ENCODE results near the gene AKAP8L.

DNA sequence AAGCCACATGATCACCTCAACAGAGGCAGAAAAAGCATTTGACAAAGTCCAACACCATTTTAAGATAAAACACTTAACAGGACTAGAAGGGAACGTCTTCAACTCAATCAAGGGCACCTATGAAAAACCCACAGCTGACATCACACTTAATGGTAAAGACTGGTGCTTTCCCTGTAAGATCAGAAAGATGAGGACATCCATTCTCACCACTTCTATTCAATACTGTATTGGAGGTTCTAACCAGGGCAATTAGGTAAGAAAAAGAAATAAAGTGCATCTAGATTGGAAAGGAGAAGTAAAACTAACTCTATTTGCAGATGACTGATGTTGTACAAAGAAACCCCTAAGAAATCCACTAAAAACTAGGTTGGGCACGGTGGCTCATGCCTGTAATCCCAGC lies 28.0 kb downstream of the AKAP8L start:
- TF ChIP-seq, protein P1, sequence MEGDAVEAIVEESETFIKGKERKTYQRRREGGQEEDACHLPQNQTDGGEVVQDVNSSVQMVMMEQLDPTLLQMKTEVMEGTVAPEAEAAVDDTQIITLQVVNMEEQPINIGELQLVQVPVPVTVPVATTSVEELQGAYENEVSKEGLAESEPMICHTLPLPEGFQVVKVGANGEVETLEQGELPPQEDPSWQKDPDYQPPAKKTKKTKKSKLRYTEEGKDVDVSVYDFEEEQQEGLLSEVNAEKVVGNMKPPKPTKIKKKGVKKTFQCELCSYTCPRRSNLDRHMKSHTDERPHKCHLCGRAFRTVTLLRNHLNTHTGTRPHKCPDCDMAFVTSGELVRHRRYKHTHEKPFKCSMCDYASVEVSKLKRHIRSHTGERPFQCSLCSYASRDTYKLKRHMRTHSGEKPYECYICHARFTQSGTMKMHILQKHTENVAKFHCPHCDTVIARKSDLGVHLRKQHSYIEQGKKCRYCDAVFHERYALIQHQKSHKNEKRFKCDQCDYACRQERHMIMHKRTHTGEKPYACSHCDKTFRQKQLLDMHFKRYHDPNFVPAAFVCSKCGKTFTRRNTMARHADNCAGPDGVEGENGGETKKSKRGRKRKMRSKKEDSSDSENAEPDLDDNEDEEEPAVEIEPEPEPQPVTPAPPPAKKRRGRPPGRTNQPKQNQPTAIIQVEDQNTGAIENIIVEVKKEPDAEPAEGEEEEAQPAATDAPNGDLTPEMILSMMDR (IDR thresholded peaks at IDR 0.05), result no peak
- TF ChIP-seq POLR2A (IDR thresholded peaks at IDR 0.05), result no peak

Measured in esophagus squamous epithelium (tissue), 4 donors.